HepG2 (cell line): ENCODE data around the gene USP5. TPM values are rescaled to one million over a fixed set of nuclear protein-coding genes. Genes with fewer than 3 reads are reported as not detected.

ENCODE experiments used
- ARID2 ChIP-seq: sonication (generic); formaldehyde crosslinking; IDR thresholded peaks from 2 replicates; pipeline ENCODE4 v1.8.1; 2022; ENCODE audit warnings: mild to moderate bottlenecking, missing genetic modification reagents, borderline replicate concordance
- BRCA1 ChIP-seq: sonication (generic); formaldehyde crosslinking; IDR thresholded peaks from 2 replicates; pipeline ENCODE4 v1.4.0; 2020; ENCODE audit warnings: missing genetic modification reagents
- HOXA9 ChIP-seq: sonication (generic); formaldehyde crosslinking; IDR thresholded peaks from 2 replicates; pipeline ENCODE4 v1.8.1; 2022; ENCODE audit warnings: missing genetic modification reagents, mild to moderate bottlenecking, moderate library complexity, borderline replicate concordance
- IRX3 ChIP-seq: sonication (generic); formaldehyde crosslinking; IDR thresholded peaks from 2 replicates; pipeline ENCODE4 v1.8.1; 2023; ENCODE audit warnings: mild to moderate bottlenecking, low read depth, missing genetic modification reagents, borderline replicate concordance
- MBD4 ChIP-seq: IDR thresholded peaks from 2 replicates; pipeline ENCODE4 v1.6.1; 2012; ENCODE audit warnings: low read length, inconsistent platforms, borderline replicate concordance
- NFRKB ChIP-seq: fragments of 450-650 bp; IDR thresholded peaks from 2 replicates; pipeline ENCODE4 v1.6.1; 2017
- PBX2 ChIP-seq: IDR thresholded peaks from 2 replicates; pipeline ENCODE4 v1.6.1; 2016; ENCODE audit warnings: control low read depth
- PHF8 ChIP-seq: sonication (generic); formaldehyde crosslinking; IDR thresholded peaks from 2 replicates; pipeline ENCODE4 v1.5.0; 2020; ENCODE audit warnings: missing genetic modification reagents
- RFX5 ChIP-seq: IDR thresholded peaks from 2 replicates; pipeline ENCODE4 v1.6.1; 2011; ENCODE audit warnings: low read depth, low read length, improper control_type of control experiment
- THRA ChIP-seq: sonication (generic); formaldehyde crosslinking; IDR thresholded peaks from 2 replicates; pipeline ENCODE4 v1.4.0; 2020; ENCODE audit warnings: missing genetic modification reagents, borderline replicate concordance
- TOPORS ChIP-seq: sonication (generic); formaldehyde crosslinking; IDR thresholded peaks from 2 replicates; pipeline ENCODE4 v1.8.0; 2023; ENCODE audit warnings: mild to moderate bottlenecking, missing genetic modification reagents
- TRIM22 ChIP-seq: fragments of 450-650 bp; IDR thresholded peaks from 2 replicates; pipeline ENCODE4 v1.6.1; 2017
- ZNF142 ChIP-seq: sonication (generic); formaldehyde crosslinking; IDR thresholded peaks from 2 replicates; pipeline ENCODE4 v1.4.0; 2020; ENCODE audit warnings: missing genetic modification reagents
- ZNF687 ChIP-seq: sonication (generic); formaldehyde crosslinking; IDR thresholded peaks from 2 replicates; pipeline ENCODE4 v1.5.1; 2020; ENCODE audit warnings: mild to moderate bottlenecking, missing genetic modification reagents, moderate library complexity
- ZSCAN21 ChIP-seq: sonication (generic); formaldehyde crosslinking; IDR thresholded peaks from 2 replicates; pipeline ENCODE4 v1.8.0; 2022; ENCODE audit warnings: mild to moderate bottlenecking, missing genetic modification reagents, moderate library complexity, borderline replicate concordance
- polyA plus RNA-seq, 8 experiments: library from polyadenylated mRNA; depleted of rRNA in 3 of 8; stranded (reverse) in 7 of 8; unstranded in 1 of 8; fragments of >200 nt; fragmentation: Illumina TruSeq in 4 of 8; extraction: Trizol in 4 of 8; gene quantifications; 2 replicates each; pipeline versions ENCODE4 v1.2.1 to v1.2.3, GENCODE V29; 2011 to 2016; ENCODE audit warnings: low read depth in 4 of 8, missing spikeins in 1 of 8, mixed read lengths in 1 of 8; ENCODE audit not compliant: insufficient read depth in 1 of 8
- total RNA-seq, 5 experiments: library from RNA; depleted of rRNA; stranded (reverse); fragments of >200 nt; fragmentation: Illumina TruSeq; extraction: Trizol; gene quantifications; 2 replicates each; pipeline ENCODE4 v1.2.3, GENCODE V29; 2016; ENCODE audit warnings: low read depth in 1 of 5

Gene USP5
- total and polyA plus RNA-seq, 2 of the 13 experiments (the other 11 are each of a cell fraction or from before 2014, with no cell fraction given), result 39.6 to 56.0 TPM

GRCh38 chr12:6851153-6851920, 613 bp upstream of the USP5 start, which contains the start of gene CDCA3 (continued):
- TF ChIP-seq ZNF142 (CRISPR knock-in tag), result no peak
- TF ChIP-seq IRX3, result no peak
- peak; percentile 46; the same call in 1 of the 2 replicates for TF ChIP-seq ZSCAN21 (CRISPR knock-in tag)
- TF ChIP-seq HOXA9 (CRISPR knock-in tag), result no peak; the same call in 1 of the 2 replicates
- no peak for TF ChIP-seq ZNF687 (CRISPR knock-in tag)
- peak; percentile 96 for TF ChIP-seq PBX2 (CRISPR knock-in tag)
- TF ChIP-seq NFRKB, result no peak
- no peak for TF ChIP-seq THRA (CRISPR knock-in tag)
- no peak for TF ChIP-seq PHF8 (CRISPR knock-in tag)
- no peak for TF ChIP-seq TRIM22
- peak; percentile 74; the same call in 1 of the 2 replicates for TF ChIP-seq ARID2 (CRISPR knock-in tag)
- TF ChIP-seq RFX5, result no peak
- TF ChIP-seq TOPORS, result peak; percentile 72; the same call in 1 of the 2 replicates
- 0 out of 2 replicates have a peak, but pooled peaks have one; percentile 16 for TF ChIP-seq BRCA1 (CRISPR knock-in tag)
- TF ChIP-seq MBD4, result no peak
